Testis (tissue), 2 donors: Measurements from ENCODE around the gene C4BPB.

ENCODE experiments used
- POLR2A ChIP-seq: fragments of 450-650 bp; IDR thresholded peaks from one replicate; pipeline ENCODE4 v1.6.1; 2017; ENCODE audit warnings: antibody characterized with exemption, mild to moderate bottlenecking, moderate library complexity
- TF ChIP-seq, protein P1 (sequence below), 3 experiments: fragments of 450-650 bp in 2 of 3; fragments of 200-600 bp in 1 of 3; sonication (generic) in 1 of 3; IDR thresholded peaks; one replicate each; pipeline ENCODE4 v1.5.1; 2016 to 2019; ENCODE audit warnings: antibody characterized with exemption in 3 of 3, mild to moderate bottlenecking in 2 of 3, moderate library complexity in 1 of 3

DNA sequence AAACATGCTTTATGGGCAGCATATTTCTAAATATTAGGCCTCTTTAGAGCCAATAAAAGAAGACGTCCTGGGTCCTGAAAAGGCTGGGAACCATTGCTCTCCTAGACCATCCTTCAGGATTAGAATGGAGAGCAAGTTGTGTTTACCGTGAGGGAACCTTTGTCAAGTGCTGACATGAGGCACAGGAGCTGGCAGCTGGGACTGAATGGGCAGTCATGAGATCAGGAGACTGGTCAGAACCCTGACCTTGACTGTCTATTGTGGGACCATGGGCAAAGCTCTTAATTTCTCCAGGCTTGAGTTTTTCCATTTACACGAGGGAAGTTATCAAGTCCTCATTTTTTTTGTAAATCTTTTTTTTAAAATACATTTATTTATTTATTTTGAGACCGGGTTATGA is 30.4 kb upstream of the C4BPB start:
- TF ChIP-seq, protein P1, sequence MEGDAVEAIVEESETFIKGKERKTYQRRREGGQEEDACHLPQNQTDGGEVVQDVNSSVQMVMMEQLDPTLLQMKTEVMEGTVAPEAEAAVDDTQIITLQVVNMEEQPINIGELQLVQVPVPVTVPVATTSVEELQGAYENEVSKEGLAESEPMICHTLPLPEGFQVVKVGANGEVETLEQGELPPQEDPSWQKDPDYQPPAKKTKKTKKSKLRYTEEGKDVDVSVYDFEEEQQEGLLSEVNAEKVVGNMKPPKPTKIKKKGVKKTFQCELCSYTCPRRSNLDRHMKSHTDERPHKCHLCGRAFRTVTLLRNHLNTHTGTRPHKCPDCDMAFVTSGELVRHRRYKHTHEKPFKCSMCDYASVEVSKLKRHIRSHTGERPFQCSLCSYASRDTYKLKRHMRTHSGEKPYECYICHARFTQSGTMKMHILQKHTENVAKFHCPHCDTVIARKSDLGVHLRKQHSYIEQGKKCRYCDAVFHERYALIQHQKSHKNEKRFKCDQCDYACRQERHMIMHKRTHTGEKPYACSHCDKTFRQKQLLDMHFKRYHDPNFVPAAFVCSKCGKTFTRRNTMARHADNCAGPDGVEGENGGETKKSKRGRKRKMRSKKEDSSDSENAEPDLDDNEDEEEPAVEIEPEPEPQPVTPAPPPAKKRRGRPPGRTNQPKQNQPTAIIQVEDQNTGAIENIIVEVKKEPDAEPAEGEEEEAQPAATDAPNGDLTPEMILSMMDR (IDR thresholded peaks at IDR 0.05), result no peak
- TF ChIP-seq POLR2A, result no peak
